Mucosa of rectum (tissue), 2 donors: ENCODE measurements around the gene UGT1A8.

Experiments
- H3K27ac ChIP-seq, 2 donors: one replicate each; pipeline ENCODE4 v1.7.0; 2013; ENCODE audit warnings: inconsistent platforms in 2 of 2, low read depth in 2 of 2, low read length in 2 of 2
- H3K27me3 ChIP-seq, 2 donors: one replicate each; pipeline ENCODE4 v1.7.0; 2013; ENCODE audit warnings: low read length in 2 of 2; ENCODE audit not compliant: control insufficient read depth in 2 of 2, insufficient read depth in 2 of 2
- H3K36me3 ChIP-seq, 2 donors: one replicate each; pipeline ENCODE4 v1.7.0; 2013; ENCODE audit warnings: low read length in 2 of 2; ENCODE audit not compliant: control insufficient read depth in 2 of 2, insufficient read depth in 2 of 2
- H3K4me1 ChIP-seq, 2 donors: one replicate each; pipeline ENCODE4 v1.7.0; 2013; ENCODE audit warnings: low read length in 2 of 2, mild to moderate bottlenecking in 1 of 2; ENCODE audit not compliant: control insufficient read depth in 2 of 2, insufficient read depth in 2 of 2
- H3K4me3 ChIP-seq, 2 donors: one replicate each; pipeline ENCODE4 v1.7.0; 2013; ENCODE audit warnings: low read length in 2 of 2
- H3K9ac ChIP-seq, 2 donors: one replicate each; pipeline ENCODE4 v1.7.0; 2013; ENCODE audit warnings: low read length in 2 of 2, low read depth in 1 of 2, mild to moderate bottlenecking in 1 of 2
- H3K9me3 ChIP-seq, 2 donors: one replicate each; pipeline ENCODE4 v1.7.0; 2013; ENCODE audit warnings: low read length in 2 of 2; ENCODE audit not compliant: control insufficient read depth in 2 of 2
- donor health status: healthy.
- donor health status: Normal muscosa, but diverticular disease.

The UGT1A8 gene

GRCh38 chr2:233802132-233802815 is 184.8 kb downstream of the UGT1A8 start:
- H3K4me1 ChIP-seq = no peaks in the 10 kb centered on the region
- no peaks in the 10 kb centered on the region for H3K9me3 ChIP-seq
- H3K36me3 ChIP-seq = no peaks in the 10 kb centered on the region
- H3K27me3 ChIP-seq = peaks cover 0 to 9% of the 10 kb centered on the region in 2 donors
- H3K9ac ChIP-seq = no peak overlapping the region
- H3K4me3 ChIP-seq = no peak overlapping the region
- no peak overlapping the region for H3K27ac ChIP-seq

DNA sequence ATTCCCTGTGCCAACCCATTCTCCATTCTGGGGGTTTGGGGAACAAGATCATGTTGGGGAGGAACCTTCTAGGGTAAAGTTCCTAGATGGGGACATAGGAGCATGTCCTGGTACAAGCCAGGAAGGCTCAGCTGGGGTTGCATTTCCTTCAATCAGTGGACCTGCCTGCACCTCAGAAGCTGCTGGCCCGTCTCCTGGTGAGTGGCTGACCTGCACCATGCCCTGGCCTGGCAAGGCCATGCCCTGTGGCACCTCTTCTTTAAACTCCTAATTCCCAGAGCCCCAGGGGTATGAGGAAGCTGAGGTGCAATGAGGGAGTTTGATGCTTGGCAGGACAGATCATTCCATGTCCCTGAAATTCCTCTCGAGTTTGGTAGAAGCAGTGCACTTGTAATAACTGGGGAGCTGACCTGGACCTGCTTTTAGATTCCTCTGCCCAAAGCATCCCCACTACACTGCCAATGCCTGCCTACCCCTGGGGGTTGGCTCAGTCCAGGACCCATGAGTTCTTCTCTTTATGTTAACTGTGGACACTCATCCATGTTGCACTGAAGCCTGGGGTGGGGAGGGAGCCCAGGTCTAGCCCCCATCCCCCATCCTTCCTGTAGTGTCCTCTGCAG is 186.0 kb downstream of the UGT1A8 start:
- Histone ChIP-seq H3K27me3 (peaks cover 3 to 9% of the 10 kb centered on the region in 2 donors), H3K36me3 (no peaks in the 10 kb centered on the region), H3K9me3 (no peaks in the 10 kb centered on the region), H3K27ac (no peak overlapping the region), H3K9ac (no peak overlapping the region), H3K4me3 (no peak overlapping the region), H3K4me1 (no peaks in the 10 kb centered on the region)

DNA sequence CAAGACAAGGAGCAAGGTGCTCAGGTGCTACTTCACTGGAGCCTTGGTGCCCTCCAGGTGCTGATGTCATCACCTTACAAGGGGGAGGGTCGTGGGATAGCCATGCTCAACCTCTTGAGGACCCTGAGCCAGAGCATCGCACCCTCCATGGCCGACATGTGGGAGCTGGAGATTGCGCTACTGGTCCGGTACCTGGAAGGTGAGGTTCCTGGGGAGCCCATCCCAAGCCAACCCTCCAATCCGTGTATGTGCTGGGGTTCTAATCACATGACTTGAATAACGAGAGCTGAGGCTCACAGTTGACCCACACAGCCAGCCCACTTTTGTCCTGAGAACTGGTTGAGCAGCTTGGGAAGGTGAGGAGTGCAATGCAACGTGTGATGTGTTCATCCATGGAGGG is 186.6 kb downstream of the UGT1A8 start:
- H3K4me1 ChIP-seq = no peaks in the 10 kb centered on the region
- H3K27me3 ChIP-seq = peaks cover 6 to 9% of the 10 kb centered on the region in 2 donors
- no peak overlapping the region for H3K4me3 ChIP-seq
- no peaks in the 10 kb centered on the region for H3K36me3 ChIP-seq
- H3K9ac ChIP-seq = no peak overlapping the region
- H3K9me3 ChIP-seq = no peaks in the 10 kb centered on the region
- H3K27ac ChIP-seq = no peak overlapping the region

GRCh38 chr2:233807215-233807865 is 189.9 kb downstream of the UGT1A8 start:
- H3K27me3 ChIP-seq = peaks cover 8 to 9% of the 10 kb centered on the region in 2 donors
- no peaks in the 10 kb centered on the region for H3K4me1 ChIP-seq
- no peaks in the 10 kb centered on the region for H3K36me3 ChIP-seq
- H3K9ac ChIP-seq = no peak overlapping the region
- no peak overlapping the region for H3K4me3 ChIP-seq
- H3K27ac ChIP-seq = no peak overlapping the region
- no peaks in the 10 kb centered on the region for H3K9me3 ChIP-seq

DNA sequence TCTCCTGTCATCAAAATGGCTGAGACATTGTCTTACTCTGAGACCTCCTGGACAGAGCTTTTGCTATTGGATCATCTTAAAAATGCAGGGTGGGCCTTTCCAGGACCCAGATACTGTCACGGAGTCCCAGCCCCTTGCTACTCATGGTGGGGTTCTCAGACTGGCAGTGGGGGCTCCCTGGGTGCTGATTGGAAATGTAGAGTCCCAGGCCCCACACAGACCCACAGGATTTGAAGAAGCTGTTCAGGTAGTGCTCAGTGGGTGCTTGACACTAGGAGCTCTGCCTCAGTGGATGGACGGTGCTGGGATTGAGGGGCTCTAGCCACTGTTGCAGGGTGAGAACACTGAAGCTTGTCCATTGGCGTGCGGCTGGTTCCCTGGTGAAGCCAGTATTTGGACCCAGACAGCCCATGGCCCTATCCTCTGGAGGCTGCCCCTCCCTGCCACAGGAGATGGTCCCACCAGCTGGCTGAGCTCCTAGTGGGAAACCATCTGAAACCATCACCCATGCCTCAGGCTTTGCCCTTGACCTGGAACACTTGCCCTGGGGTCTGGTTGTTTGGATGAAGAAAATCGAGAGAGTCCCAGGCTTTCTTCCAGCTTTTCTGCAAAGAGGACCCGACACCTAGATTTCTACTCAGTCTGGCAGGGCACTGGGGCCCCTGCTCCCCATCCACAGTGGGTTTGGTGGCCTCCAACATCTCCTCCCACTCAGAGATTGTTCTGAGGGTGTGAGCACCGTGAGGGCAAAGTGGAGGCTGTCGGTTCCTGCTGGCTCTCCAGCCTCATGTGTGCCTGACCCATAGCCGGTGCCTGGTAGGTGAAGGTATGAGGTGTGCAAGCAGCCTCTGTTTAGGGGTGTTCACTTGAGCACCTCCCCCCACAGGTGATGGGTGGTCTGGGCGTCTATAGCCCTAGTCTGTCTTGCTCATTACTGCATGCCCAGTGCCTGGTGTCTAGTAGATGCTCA is 190.8 kb downstream of the UGT1A8 start:
- Histone ChIP-seq H3K9ac (no peak overlapping the region), H3K36me3 (no peaks in the 10 kb centered on the region), H3K27me3 (peaks cover 5 to 8% of the 10 kb centered on the region in 2 donors), H3K9me3 (no peaks in the 10 kb centered on the region), H3K4me1 (no peaks in the 10 kb centered on the region), H3K27ac (no peak overlapping the region), H3K4me3 (no peak overlapping the region)

DNA sequence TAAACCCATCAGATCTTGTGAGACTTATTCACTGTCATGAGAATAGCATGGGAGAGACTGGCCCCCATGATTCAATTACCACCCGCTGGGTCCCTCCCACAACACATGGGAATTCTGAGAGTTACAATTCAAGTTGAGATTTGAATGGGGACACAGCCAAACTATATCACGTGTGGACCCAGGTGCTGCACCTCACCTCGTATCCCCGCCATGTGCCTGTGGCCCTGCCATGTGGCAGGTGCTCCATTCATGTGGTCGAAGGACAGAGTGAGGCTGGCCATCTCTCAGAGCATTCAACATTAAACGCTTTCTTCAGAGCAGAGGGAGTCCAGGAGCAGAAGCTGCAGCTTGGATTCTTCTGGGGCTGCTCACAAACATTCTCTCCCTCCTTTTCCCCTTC is 193.0 kb downstream of the UGT1A8 start:
- Histone ChIP-seq H3K9ac (no peak overlapping the region), H3K9me3 (no peaks in the 10 kb centered on the region), H3K27ac (no peak overlapping the region), H3K4me3 (no peak overlapping the region), H3K4me1 (no peaks in the 10 kb centered on the region), H3K36me3 (no peaks in the 10 kb centered on the region), H3K27me3 (peaks cover 0 to 8% of the 10 kb centered on the region in 2 donors)

- Histone ChIP-seq H3K9ac (no peak overlapping the region), H3K27me3 (peaks cover 0 to 8% of the 10 kb centered on the region in 2 donors), H3K36me3 (no peaks in the 10 kb centered on the region), H3K9me3 (no peaks in the 10 kb centered on the region), H3K4me3 (no peak overlapping the region), H3K4me1 (no peaks in the 10 kb centered on the region), H3K27ac (no peak overlapping the region)
These were observed 193.7 kb downstream of the UGT1A8 start for GRCh38 chr2:233811087-233811486.

DNA sequence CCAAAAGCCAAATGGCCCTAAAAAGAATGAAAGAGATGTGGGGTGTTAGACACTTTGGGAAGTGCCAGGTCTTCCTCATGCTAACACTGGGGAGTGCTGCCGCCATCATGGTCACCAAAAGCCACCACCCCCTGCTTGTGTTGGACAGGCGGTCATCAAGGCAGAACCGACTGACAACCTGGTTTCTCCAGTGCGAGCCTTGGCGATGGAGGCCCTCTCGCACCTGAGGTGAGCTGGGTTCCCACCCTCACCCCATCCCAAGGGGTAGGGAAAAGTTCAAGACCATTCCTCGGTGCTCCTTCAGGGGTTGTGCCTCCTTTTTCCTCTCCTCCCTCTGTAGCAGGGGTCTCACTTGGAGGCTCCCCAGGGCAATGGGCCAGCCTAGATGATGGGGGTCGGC is 194.3 kb downstream of the UGT1A8 start:
- Histone ChIP-seq H3K9ac (no peak overlapping the region), H3K27me3 (peaks cover 0 to 8% of the 10 kb centered on the region in 2 donors), H3K4me1 (no peaks in the 10 kb centered on the region), H3K4me3 (no peak overlapping the region), H3K36me3 (no peaks in the 10 kb centered on the region), H3K9me3 (no peaks in the 10 kb centered on the region), H3K27ac (no peak overlapping the region)

GRCh38 chr2:233813236-233814055 is 196.0 kb downstream of the UGT1A8 start:
- H3K4me3 ChIP-seq = no peak overlapping the region
- H3K9me3 ChIP-seq = no peaks in the 10 kb centered on the region
- H3K36me3 ChIP-seq = no peaks in the 10 kb centered on the region
- H3K27ac ChIP-seq = no peak overlapping the region
- no peaks in the 10 kb centered on the region for H3K4me1 ChIP-seq
- peaks cover 0 to 4% of the 10 kb centered on the region in 2 donors for H3K27me3 ChIP-seq
- H3K9ac ChIP-seq = no peak overlapping the region
